ENCODE data around the gene SULT1C2. TPM values are rescaled to one million over a fixed set of nuclear protein-coding genes. Genes with fewer than 3 reads are reported as not detected.

The SULT1C2 gene
- total and polyA plus RNA-seq, 2 of the 13 experiments (the other 11 are each of a cell fraction or from before 2014, with no cell fraction given): 4.0 to 6.2 TPM

GRCh38 chr2:108297436-108298141 lies 8.9 kb downstream of the SULT1C2 start:
- WGBS (ENCODE audit: low lambda C conversion rate): 76% methylated on average over 9 of the region's 9 CpGs
- Histone ChIP-seq H3K4me3 (replicated peaks in 1 of 3; ENCODE audit: insufficient read depth in 1 of 3, low read depth in 2 of 3, low read length in 3 of 3) (no peak overlapping the region), H3K79me2 (ENCODE audit: insufficient read depth, low read length) (no peaks in the 10 kb centered on the region), H3K4me1 (ENCODE audit: insufficient read depth, low read length) (peaks cover 18% of the 10 kb centered on the region), H3K4me2 (ENCODE audit: low read depth, low read length) (no peak overlapping the region), H3K9ac (ENCODE audit: insufficient read depth, low read depth, low read length) (no peak overlapping the region), H3K27ac (ENCODE audit: extremely low read length, insufficient read depth, low read length) (no peak overlapping the region), H3K9me3 (ENCODE audit: low read length) (no peaks in the 10 kb centered on the region), H2AFZ (ENCODE audit: low read length) (no peak overlapping the region), H3K36me3 (replicated peaks in 1 of 2; ENCODE audit: control insufficient read depth in 1 of 2, insufficient read depth in 2 of 2, low read length in 2 of 2) (no peaks in the 10 kb centered on the region), H4K20me1 (ENCODE audit: insufficient read depth, low read length) (no peaks in the 10 kb centered on the region), H3K27me3 (ENCODE audit: control insufficient read depth in 1 of 2, insufficient read depth in 2 of 2, low read length in 2 of 2) (no peaks in the 10 kb centered on the region)
- no peak for DNase-seq (ENCODE audit: low spot score)
- TF ChIP-seq SETDB1 (CRISPR knock-in tag; IDR thresholded peaks at IDR 0.05; ENCODE audit: borderline replicate concordance) (no peak), ZNF335 (CRISPR knock-in tag; IDR thresholded peaks at IDR 0.05) (no peak), MYC (CRISPR knock-in tag; IDR thresholded peaks at IDR 0.05; ENCODE audit: borderline replicate concordance) (no peak), ZSCAN30 (CRISPR knock-in tag; IDR thresholded peaks at IDR 0.05) (no peak)
- no TSS peak for BruUV-seq (replicated peaks)
- intact Hi-C loops (cut with micrococcal nuclease; ENCODE audit: unreplicated experiment): no loop called here
- ChIA-PET POLR2A (no interaction called here), CTCF (ENCODE audit: low intra/inter-chr PET ratio, low total read pairs) (no interaction called here)
- no peak for ATAC-seq
- in situ Hi-C loops (cut with HindIII; ENCODE audit: extremely low pct_ligation_motif_present, low pct_unique_long_range_greater_than_20kb): no loop called here
- no peak for FAIRE-seq

DNA sequence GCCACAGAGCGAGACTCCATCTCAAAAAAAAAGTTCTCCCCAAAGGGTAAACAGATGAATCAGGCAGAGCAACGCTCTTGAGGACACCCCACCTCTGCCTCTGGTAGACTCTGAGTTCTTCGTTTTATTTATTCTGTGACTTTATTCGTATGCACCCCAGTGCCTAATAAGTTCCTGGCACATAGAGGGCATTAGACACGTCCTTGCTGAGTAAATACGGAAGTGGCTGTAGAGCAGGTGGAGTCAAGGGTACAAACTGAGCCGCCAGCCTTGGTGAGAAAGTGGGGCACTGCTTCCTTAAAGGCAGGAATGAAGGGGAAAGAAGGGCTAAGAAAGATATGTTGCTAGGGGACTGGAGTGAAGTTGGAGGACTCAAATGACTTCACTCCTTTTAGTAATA lies 12.9 kb downstream of the SULT1C2 start:
- Histone ChIP-seq H3K9ac (ENCODE audit: insufficient read depth, low read depth, low read length) (no peak overlapping the region), H3K4me3 (replicated peaks in 1 of 3; ENCODE audit: insufficient read depth in 1 of 3, low read depth in 2 of 3, low read length in 3 of 3) (no peak overlapping the region), H3K9me3 (ENCODE audit: low read length) (no peaks in the 10 kb centered on the region), H3K4me2 (ENCODE audit: low read depth, low read length) (no peak overlapping the region), H3K36me3 (replicated peaks in 1 of 2; ENCODE audit: control insufficient read depth in 1 of 2, insufficient read depth in 2 of 2, low read length in 2 of 2) (no peaks in the 10 kb centered on the region), H4K20me1 (ENCODE audit: insufficient read depth, low read length) (no peaks in the 10 kb centered on the region), H3K79me2 (ENCODE audit: insufficient read depth, low read length) (no peaks in the 10 kb centered on the region), H3K27ac (ENCODE audit: extremely low read length, insufficient read depth, low read length) (no peak overlapping the region), H3K27me3 (ENCODE audit: control insufficient read depth in 1 of 2, insufficient read depth in 2 of 2, low read length in 2 of 2) (no peaks in the 10 kb centered on the region; a peak in 1 of 5 replicates), H2AFZ (ENCODE audit: low read length) (no peak overlapping the region), H3K4me1 (ENCODE audit: insufficient read depth, low read length) (no peaks in the 10 kb centered on the region)
- no TSS peak for BruUV-seq (replicated peaks)
- DNase-seq (ENCODE audit: low spot score) (no peak), ATAC-seq (no peak), FAIRE-seq (no peak)
- intact Hi-C loops (cut with micrococcal nuclease; ENCODE audit: unreplicated experiment): no loop called here
- in situ Hi-C loops (cut with HindIII; ENCODE audit: extremely low pct_ligation_motif_present, low pct_unique_long_range_greater_than_20kb): no loop called here
- WGBS (ENCODE audit: low lambda C conversion rate): 76% methylated on average over 7 of the region's 7 CpGs
- ChIA-PET POLR2A (no interaction called here), CTCF (ENCODE audit: low intra/inter-chr PET ratio, low total read pairs) (no interaction called here)
- no peak for TF ChIP-seq NCOA5 (CRISPR knock-in tag; IDR thresholded peaks at IDR 0.05)
